ENCODE measurements around the gene NTNG2. TPM values are rescaled to one million over a fixed set of nuclear protein-coding genes. Genes with fewer than 3 reads are reported as not detected.

NTNG2 gene
- total RNA-seq, 1 experiment from 2014 or later = not detected

DNA sequence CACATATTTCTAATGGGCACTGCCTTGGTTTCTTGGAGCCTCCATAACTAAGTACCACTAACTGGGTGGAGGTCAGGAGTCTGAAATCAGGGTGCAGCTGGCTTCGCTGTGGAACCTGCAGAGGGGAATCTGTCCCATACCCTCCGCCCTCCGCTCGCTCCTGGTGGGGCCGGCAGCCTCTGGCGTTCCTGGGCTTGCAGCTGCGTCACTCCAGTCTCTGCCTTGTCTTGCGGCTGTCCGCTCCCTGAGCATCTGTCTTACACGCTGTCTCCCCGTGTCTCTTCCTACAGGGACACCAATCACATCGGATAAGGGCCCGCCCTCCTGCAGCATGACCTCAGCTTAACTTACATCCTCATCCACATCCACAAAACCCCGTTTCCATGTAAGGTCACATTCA lies 45.4 kb downstream of the NTNG2 start:
- POLR2A ChIA-PET = interaction anchor here (0.6 kb wide), 1 partner anchor 21 kb away, joined by 3 read pairs; no protein-coding TSS in a partner anchor
- intact Hi-C loops (cut with micrococcal nuclease) = no loop called here
- Mint-ChIP-seq H3K4me1 (ENCODE audit: insufficient read depth, unreplicated experiment) (no peaks in the 10 kb centered on the region), H3K27ac (ENCODE audit: low read depth, unreplicated experiment) (no peak overlapping the region), H3K36me3 (ENCODE audit: insufficient read depth, unreplicated experiment) (no peaks in the 10 kb centered on the region), H3K9me3 (ENCODE audit: unreplicated experiment) (no peaks in the 10 kb centered on the region), H3K27me3 (ENCODE audit: insufficient read depth, unreplicated experiment) (peaks cover 67% of the 10 kb centered on the region), H3K4me3 (ENCODE audit: unreplicated experiment) (no peak overlapping the region)
- TF ChIP-seq CTCF (IDR thresholded peaks at IDR 0.05; ENCODE audit: unreplicated experiment) = no peak
- BruUV-seq (replicated peaks) = no TSS peak
- DNase-seq (ENCODE audit: unreplicated experiment) = no peak
- CTCF ChIA-PET = no interaction called here

GRCh38 chr9:132207839-132208615 lies 46.2 kb downstream of the NTNG2 start:
- no peak for DNase-seq (ENCODE audit: unreplicated experiment)
- Mint-ChIP-seq H3K36me3 (ENCODE audit: insufficient read depth, unreplicated experiment) (no peaks in the 10 kb centered on the region), H3K27me3 (ENCODE audit: insufficient read depth, unreplicated experiment) (peaks cover 59% of the 10 kb centered on the region), H3K27ac (ENCODE audit: low read depth, unreplicated experiment) (no peak overlapping the region), H3K4me1 (ENCODE audit: insufficient read depth, unreplicated experiment) (no peaks in the 10 kb centered on the region), H3K9me3 (ENCODE audit: unreplicated experiment) (no peaks in the 10 kb centered on the region), H3K4me3 (ENCODE audit: unreplicated experiment) (no peak overlapping the region)
- no peak for TF ChIP-seq CTCF (IDR thresholded peaks at IDR 0.05; ENCODE audit: unreplicated experiment)
- CTCF ChIA-PET = no interaction called here
- POLR2A ChIA-PET = no interaction called here
- intact Hi-C loops (cut with micrococcal nuclease) = no loop called here
- no TSS peak for BruUV-seq (replicated peaks)

DNA sequence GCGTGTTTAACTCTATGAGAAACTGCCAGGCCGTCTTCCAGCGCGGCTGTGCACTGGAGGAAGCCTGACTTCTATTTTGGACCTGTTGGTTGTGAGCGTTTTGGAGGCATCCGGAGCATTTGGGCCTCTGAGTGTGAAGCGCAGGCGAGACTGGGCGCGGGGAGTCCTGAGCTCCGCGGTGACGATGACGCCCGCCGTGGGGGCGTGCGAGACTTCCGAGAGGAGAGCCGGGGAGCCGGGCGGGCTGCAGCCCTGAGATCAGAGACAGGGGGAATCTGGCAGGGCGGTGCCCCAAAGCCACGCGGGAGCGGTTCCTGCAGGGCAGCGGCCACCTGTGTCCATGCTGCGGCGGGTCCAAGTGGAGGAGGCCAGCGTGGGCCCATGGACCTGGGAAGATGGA lies 47.4 kb downstream of the NTNG2 start:
- Mint-ChIP-seq H3K36me3 (ENCODE audit: insufficient read depth, unreplicated experiment) (no peaks in the 10 kb centered on the region), H3K27ac (ENCODE audit: low read depth, unreplicated experiment) (no peak overlapping the region), H3K4me3 (ENCODE audit: unreplicated experiment) (no peak overlapping the region), H3K27me3 (ENCODE audit: insufficient read depth, unreplicated experiment) (peaks cover 47% of the 10 kb centered on the region), H3K4me1 (ENCODE audit: insufficient read depth, unreplicated experiment) (peaks cover 6% of the 10 kb centered on the region), H3K9me3 (ENCODE audit: unreplicated experiment) (no peaks in the 10 kb centered on the region)
- intact Hi-C loops (cut with micrococcal nuclease) = no loop called here
- ChIA-PET POLR2A (no interaction called here), CTCF (no interaction called here)
- no peak for TF ChIP-seq CTCF (IDR thresholded peaks at IDR 0.05; ENCODE audit: unreplicated experiment)
- no peak for DNase-seq (ENCODE audit: unreplicated experiment)
- no TSS peak for BruUV-seq (replicated peaks)

DNA sequence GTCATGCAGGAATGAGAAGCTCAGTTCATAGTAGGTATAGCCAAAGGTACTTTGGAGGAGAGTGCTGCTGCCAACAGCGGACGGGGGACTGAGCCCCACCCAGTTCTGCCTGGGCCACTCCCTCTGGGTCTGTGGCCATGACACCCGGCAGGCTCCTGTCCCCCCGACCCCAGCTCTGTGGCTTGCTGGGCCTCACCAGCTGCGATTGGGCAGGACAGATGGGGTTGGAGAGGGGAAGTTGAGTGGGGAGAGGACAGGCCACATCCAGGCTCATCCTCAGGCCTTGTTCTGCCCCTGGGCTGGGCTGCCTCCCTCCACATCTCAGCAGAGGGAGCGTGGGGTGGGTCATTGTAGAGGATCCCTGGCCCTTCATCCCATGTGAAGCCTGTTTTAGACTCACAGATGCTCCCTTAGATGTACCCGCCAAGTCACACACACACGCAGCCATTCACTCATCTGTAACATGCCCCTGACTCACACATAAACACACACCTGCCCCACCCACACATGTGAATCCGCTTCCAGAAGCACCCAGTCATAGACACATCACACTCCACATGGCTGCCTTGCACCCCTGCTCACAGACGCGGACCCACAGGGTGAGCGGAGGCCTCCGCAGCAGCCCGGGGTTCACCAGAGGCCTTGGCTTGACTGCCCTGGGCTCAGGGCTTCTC lies 48.8 kb downstream of the NTNG2 start:
- H3K27ac Mint-ChIP-seq (ENCODE audit: low read depth, unreplicated experiment) = no peak overlapping the region
- BruUV-seq (replicated peaks) = no TSS peak

More for the DNA sequence above, 48.8 kb downstream of the NTNG2 start:
- no peak overlapping the region for H3K4me3 Mint-ChIP-seq (ENCODE audit: unreplicated experiment)
- peaks cover 33% of the 10 kb centered on the region for H3K27me3 Mint-ChIP-seq (ENCODE audit: insufficient read depth, unreplicated experiment)
- no peak for TF ChIP-seq CTCF (IDR thresholded peaks at IDR 0.05; ENCODE audit: unreplicated experiment)
- H3K36me3 Mint-ChIP-seq (ENCODE audit: insufficient read depth, unreplicated experiment) = no peaks in the 10 kb centered on the region
- CTCF ChIA-PET = interaction anchor here (0.6 kb wide), 1 partner anchor 273 kb away, joined by 3 read pairs; no protein-coding TSS in a partner anchor
- POLR2A ChIA-PET = no interaction called here
- peaks cover 6% of the 10 kb centered on the region for H3K4me1 Mint-ChIP-seq (ENCODE audit: insufficient read depth, unreplicated experiment)
- H3K9me3 Mint-ChIP-seq (ENCODE audit: unreplicated experiment) = no peaks in the 10 kb centered on the region
- DNase-seq (ENCODE audit: unreplicated experiment) = peak; percentile 43
- intact Hi-C loops (cut with micrococcal nuclease) = no loop called here
